Endothelial cell of coronary artery (primary cell): ENCODE data around the gene OSR1. TPM values are rescaled to one million over a fixed set of nuclear protein-coding genes. Genes with fewer than 3 reads are reported as not detected.

Experiments
- total RNA-seq: library from RNA; depleted of rRNA; stranded (reverse); fragments of >200 nt; gene quantifications from 2 replicates; pipeline ENCODE4 v1.2.3, GENCODE V29; 2014

OSR1 gene
- total RNA-seq, result 1.8 TPM in 1 of 2 replicates, not detected in the other

DNA sequence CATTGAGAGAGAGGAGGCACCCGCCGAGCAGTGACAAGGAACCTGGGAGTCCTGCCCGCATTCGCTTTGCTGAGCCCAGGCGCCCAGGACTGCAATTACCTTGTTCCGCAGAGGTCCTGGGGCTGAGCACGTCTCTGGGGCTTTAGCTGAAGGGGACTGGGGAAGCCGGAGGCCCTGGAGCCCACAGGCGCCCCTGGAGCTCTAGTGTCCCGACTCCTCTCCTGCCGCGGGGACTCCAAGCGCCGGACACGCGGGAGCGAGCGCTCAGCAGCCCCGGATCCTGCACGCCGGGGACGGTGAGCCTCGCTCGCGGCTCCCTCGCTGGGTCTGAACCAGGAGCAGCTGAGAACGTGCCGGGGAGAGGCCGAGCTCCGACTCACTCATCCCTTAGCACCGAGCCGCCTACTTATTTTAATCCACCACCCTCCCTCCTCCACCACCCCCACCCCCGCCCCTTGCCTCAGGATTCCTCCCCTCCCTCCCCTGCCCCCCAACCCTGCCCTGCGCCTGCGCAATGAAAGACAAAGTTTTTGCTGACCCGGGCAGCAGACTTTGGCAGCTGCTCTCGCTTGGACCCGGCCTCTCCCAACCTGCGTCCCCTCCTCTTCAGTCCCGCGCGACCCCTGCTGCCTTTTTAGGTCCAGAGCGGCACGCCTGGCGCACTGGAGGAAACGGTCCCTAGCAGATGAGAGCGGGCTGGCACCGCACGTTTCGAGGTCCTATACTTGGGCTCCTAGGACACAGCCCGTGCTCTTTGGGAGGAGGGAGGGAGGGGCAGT lies at the start of gene OSR1:
OSR1 (minus strand) TSS at position 382 of the 779 bp plus-strand sequence. CDS start 4,818 bp downstream, outside the sequence.

